ENCODE measurements around the gene PLP2. TPM values are rescaled to one million over a fixed set of nuclear protein-coding genes. Genes with fewer than 3 reads are reported as not detected.

PLP2 gene
- polyA plus RNA-seq, 2 of the 4 experiments (the other 2 are of a cell fraction), result 164 to 209 TPM

- TF ChIP-seq MAZ (IDR thresholded peaks at IDR 0.05; ENCODE audit: borderline replicate concordance, low read depth, low read length) (no peak), RFX5 (IDR thresholded peaks at IDR 0.05) (no peak), SREBF2 (IDR thresholded peaks at IDR 0.05) (no peak), ZSCAN20 (CRISPR knock-in tag; IDR thresholded peaks at IDR 0.05) (no peak), CTCF (IDR thresholded peaks at IDR 0.05) (peak; percentile 54), NR3C1 (IDR thresholded peaks at IDR 0.05) (no peak), SMC3 (IDR thresholded peaks at IDR 0.05) (peak; percentile 33; the same call in 2 of the 3 replicates), CBX8 (IDR thresholded peaks at IDR 0.05) (no peak), REST (IDR thresholded peaks at IDR 0.05) (no peak), RAD21 (conservative IDR thresholded peaks at IDR 0.05 in 1 of 2, IDR thresholded peaks at IDR 0.05 in 1 of 2) (peak in 1 of 2 experiments; percentile 50; a peak in 3 of 5 replicates), CHD2 (IDR thresholded peaks at IDR 0.05; ENCODE audit: low read length, partially characterized antibody) (no peak), HOXB13 (CRISPR knock-in tag; IDR thresholded peaks at IDR 0.05; ENCODE audit: low read depth) (no peak), NPAS2 (CRISPR knock-in tag; IDR thresholded peaks at IDR 0.05; ENCODE audit: borderline replicate concordance) (no peak), MYC (IDR thresholded peaks at IDR 0.05; ENCODE audit: borderline replicate concordance, low read length) (no peak), PHF8 (IDR thresholded peaks at IDR 0.05; ENCODE audit: borderline replicate concordance, low read depth) (no peak), ESRRA (IDR thresholded peaks at IDR 0.05; ENCODE audit: borderline replicate concordance, low read length) (no peak), BHLHE40 (IDR thresholded peaks at IDR 0.05; ENCODE audit: low read depth, low read length) (no peak), GATA3 (IDR thresholded peaks at IDR 0.05; ENCODE audit: borderline replicate concordance) (no peak), POLR2AphosphoS2 (conservative IDR thresholded peaks at IDR 0.05; ENCODE audit: low read length) (no peak)
- no peak overlapping the region for H3K27ac ChIP-seq
- ChIA-PET POLR2A (interaction anchor here (1.0 to 1.6 kb wide), 2 partner anchors 76 to 686 kb away, joined by 3 to 6 read pairs; no protein-coding TSS in a partner anchor), CTCF (interaction anchor here (0.8 to 1.8 kb wide), 25 partner anchors 9 to 648 kb away, joined by 3 to 8 read pairs (median 4); partner anchors contain the start of gene PLP2)
- H3K4me2 ChIP-seq, result no peak overlapping the region
- DNase-seq (ENCODE audit: low read depth in 1 of 2, low spot score in 1 of 2) (peak in 1 of 2 experiments; percentile 55), ATAC-seq (no peak), FAIRE-seq (peak; percentile 99)
- no peaks in the 10 kb centered on the region for H3K9me3 ChIP-seq
- H3K4me3 ChIP-seq, result no peak overlapping the region
- peaks cover 17% of the 10 kb centered on the region; the same call in 2 of the 3 replicates for H3K4me1 ChIP-seq
- 57% methylated on average over 10 of the region's 10 CpGs for WGBS (ENCODE audit: missing lambda C conversion rate)
These were observed 21.1 kb downstream of the PLP2 start for GRCh38 chrX:49192722-49193328.

GRCh38 chrX:49193542-49193964 is 21.9 kb downstream of the PLP2 start:
- no peaks in the 10 kb centered on the region for H3K9me3 ChIP-seq
- no peak for DNase-seq (ENCODE audit: low read depth in 1 of 2, low spot score in 1 of 2)
- peaks cover 14% of the 10 kb centered on the region; the same call in 2 of the 3 replicates for H3K4me1 ChIP-seq
- ChIA-PET POLR2A (no interaction called here), CTCF (interaction anchor here (0.8 to 1.8 kb wide), 17 partner anchors 8 to 563 kb away, joined by 3 to 8 read pairs (median 4); partner anchors contain the start of gene PLP2)
- WGBS (ENCODE audit: missing lambda C conversion rate), result 71% methylated on average over 2 of the region's 2 CpGs
- ATAC-seq, result no peak
- H3K27ac ChIP-seq, result no peak overlapping the region
- TF ChIP-seq JUNB (IDR thresholded peaks at IDR 0.05) (no peak), BHLHE40 (IDR thresholded peaks at IDR 0.05; ENCODE audit: low read depth, low read length) (no peak), GATA3 (IDR thresholded peaks at IDR 0.05; ENCODE audit: borderline replicate concordance) (no peak), EP300 (IDR thresholded peaks at IDR 0.05) (no peak), HDAC2 (IDR thresholded peaks at IDR 0.05) (no peak), POLR2AphosphoS2 (conservative IDR thresholded peaks at IDR 0.05; ENCODE audit: low read length) (no peak), HOXA7 (CRISPR knock-in tag; IDR thresholded peaks at IDR 0.05) (no peak), TP53 (CRISPR knock-in tag; IDR thresholded peaks at IDR 0.05) (no peak), HOXB13 (CRISPR knock-in tag; IDR thresholded peaks at IDR 0.05; ENCODE audit: low read depth) (no peak), NR3C1 (IDR thresholded peaks at IDR 0.05) (no peak), MAZ (IDR thresholded peaks at IDR 0.05; ENCODE audit: borderline replicate concordance, low read depth, low read length) (no peak), ELK1 (IDR thresholded peaks at IDR 0.05; ENCODE audit: low read depth, low read length) (no peak), KDM5A (IDR thresholded peaks at IDR 0.05) (no peak)
- H3K4me3 ChIP-seq, result no peak overlapping the region
- H3K4me2 ChIP-seq, result no peak overlapping the region
- no peak for FAIRE-seq
